Measurements from ENCODE around the gene TWIST2.

Gene TWIST2

DNA sequence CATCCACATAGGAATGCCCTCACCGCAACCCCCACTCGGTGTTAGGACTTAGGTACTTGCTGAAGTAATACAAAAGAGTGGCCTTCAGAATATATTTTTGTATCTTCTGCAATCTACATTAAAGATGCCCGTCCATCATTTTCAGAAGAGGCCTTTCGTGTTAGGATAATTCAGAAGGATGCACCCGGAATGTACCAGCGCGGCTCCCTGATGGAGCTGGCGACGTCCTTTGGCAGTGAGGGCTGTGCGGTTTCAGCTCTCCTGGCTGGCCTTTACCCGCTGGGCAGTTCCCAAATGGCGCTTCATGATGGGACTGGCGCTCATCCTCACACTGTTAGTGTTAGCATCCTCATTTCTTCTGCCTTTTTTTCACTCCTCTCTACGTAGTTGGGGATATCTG is 15.3 kb downstream of the TWIST2 start:
- Histone ChIP-seq H2AFZ (ENCODE audit: low read length) (no peak overlapping the region), H3K4me3 (ENCODE audit: low read depth, low read length, poor library complexity, severe bottlenecking) (no peak overlapping the region), H3K9me3 (ENCODE audit: low read length) (no peaks in the 10 kb centered on the region), H3K4me1 (ENCODE audit: insufficient read depth, low read length, severe bottlenecking) (no peaks in the 10 kb centered on the region), H3K79me2 (ENCODE audit: insufficient read depth, low read length) (no peaks in the 10 kb centered on the region), H3K9ac (ENCODE audit: low read length) (no peak overlapping the region), H3K27ac (ENCODE audit: low read depth, low read length, poor library complexity, severe bottlenecking) (no peak overlapping the region), H3K4me2 (ENCODE audit: low read length) (no peak overlapping the region), H3K36me3 (ENCODE audit: insufficient read depth, low read length) (no peaks in the 10 kb centered on the region), H3K9me2 (ENCODE audit: low read depth, low read length) (no peaks in the 10 kb centered on the region), H4K20me1 (ENCODE audit: insufficient read depth, low read length) (no peaks in the 10 kb centered on the region), H3F3A (ENCODE audit: insufficient read depth, low read length) (no peaks in the 10 kb centered on the region), H3K27me3 (ENCODE audit: insufficient read depth, low read length) (no peaks in the 10 kb centered on the region)
- TF ChIP-seq EZH2 (IDR thresholded peaks at IDR 0.05; ENCODE audit: borderline replicate concordance, low read length), result no peak
- TF ChIP-seq, protein P1, sequence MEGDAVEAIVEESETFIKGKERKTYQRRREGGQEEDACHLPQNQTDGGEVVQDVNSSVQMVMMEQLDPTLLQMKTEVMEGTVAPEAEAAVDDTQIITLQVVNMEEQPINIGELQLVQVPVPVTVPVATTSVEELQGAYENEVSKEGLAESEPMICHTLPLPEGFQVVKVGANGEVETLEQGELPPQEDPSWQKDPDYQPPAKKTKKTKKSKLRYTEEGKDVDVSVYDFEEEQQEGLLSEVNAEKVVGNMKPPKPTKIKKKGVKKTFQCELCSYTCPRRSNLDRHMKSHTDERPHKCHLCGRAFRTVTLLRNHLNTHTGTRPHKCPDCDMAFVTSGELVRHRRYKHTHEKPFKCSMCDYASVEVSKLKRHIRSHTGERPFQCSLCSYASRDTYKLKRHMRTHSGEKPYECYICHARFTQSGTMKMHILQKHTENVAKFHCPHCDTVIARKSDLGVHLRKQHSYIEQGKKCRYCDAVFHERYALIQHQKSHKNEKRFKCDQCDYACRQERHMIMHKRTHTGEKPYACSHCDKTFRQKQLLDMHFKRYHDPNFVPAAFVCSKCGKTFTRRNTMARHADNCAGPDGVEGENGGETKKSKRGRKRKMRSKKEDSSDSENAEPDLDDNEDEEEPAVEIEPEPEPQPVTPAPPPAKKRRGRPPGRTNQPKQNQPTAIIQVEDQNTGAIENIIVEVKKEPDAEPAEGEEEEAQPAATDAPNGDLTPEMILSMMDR (IDR thresholded peaks at IDR 0.05; ENCODE audit: low read length), result no peak

DNA sequence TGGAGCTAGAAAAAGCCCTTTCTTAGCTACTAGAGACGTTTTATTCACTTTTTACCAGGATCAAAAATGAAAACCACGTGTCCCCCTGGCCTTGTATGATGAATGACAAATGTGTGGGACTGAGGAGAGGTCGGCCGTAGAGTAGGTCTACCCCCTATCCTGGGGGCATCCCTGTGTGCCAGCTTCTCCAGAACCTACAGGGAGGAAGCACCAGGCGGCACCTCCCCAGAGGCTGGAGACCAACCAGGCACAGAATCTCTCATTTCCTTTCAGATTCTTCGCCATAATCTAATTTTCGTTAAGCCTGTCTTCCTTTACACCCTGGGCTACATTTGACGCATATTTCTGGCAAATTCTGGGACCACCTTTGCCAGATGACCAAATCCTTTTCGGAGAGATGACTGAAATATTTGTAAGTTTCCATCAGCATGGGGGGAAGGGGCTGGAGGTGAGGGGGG is 15.9 kb downstream of the TWIST2 start:
- no peaks in the 10 kb centered on the region for H4K20me1 ChIP-seq (ENCODE audit: insufficient read depth, low read length)
- H3K4me2 ChIP-seq (ENCODE audit: low read length), result no peak overlapping the region
- no peaks in the 10 kb centered on the region for H3K27me3 ChIP-seq (ENCODE audit: insufficient read depth, low read length)
- H3K9me2 ChIP-seq (ENCODE audit: low read depth, low read length), result no peaks in the 10 kb centered on the region
- no peak overlapping the region for H3K4me3 ChIP-seq (ENCODE audit: low read depth, low read length, poor library complexity, severe bottlenecking)
- H3K9me3 ChIP-seq (ENCODE audit: low read length), result no peaks in the 10 kb centered on the region
- H3K9ac ChIP-seq (ENCODE audit: low read length), result no peak overlapping the region
- no peaks in the 10 kb centered on the region for H3F3A ChIP-seq (ENCODE audit: insufficient read depth, low read length)
- H3K27ac ChIP-seq (ENCODE audit: low read depth, low read length, poor library complexity, severe bottlenecking), result no peak overlapping the region
- H3K4me1 ChIP-seq (ENCODE audit: insufficient read depth, low read length, severe bottlenecking), result no peaks in the 10 kb centered on the region
- TF ChIP-seq, protein P1 (IDR thresholded peaks at IDR 0.05; ENCODE audit: low read length), result no peak
- TF ChIP-seq EZH2 (IDR thresholded peaks at IDR 0.05; ENCODE audit: borderline replicate concordance, low read length), result no peak
- H3K79me2 ChIP-seq (ENCODE audit: insufficient read depth, low read length), result no peaks in the 10 kb centered on the region
- no peak overlapping the region for H2AFZ ChIP-seq (ENCODE audit: low read length)
- no peaks in the 10 kb centered on the region for H3K36me3 ChIP-seq (ENCODE audit: insufficient read depth, low read length)

DNA sequence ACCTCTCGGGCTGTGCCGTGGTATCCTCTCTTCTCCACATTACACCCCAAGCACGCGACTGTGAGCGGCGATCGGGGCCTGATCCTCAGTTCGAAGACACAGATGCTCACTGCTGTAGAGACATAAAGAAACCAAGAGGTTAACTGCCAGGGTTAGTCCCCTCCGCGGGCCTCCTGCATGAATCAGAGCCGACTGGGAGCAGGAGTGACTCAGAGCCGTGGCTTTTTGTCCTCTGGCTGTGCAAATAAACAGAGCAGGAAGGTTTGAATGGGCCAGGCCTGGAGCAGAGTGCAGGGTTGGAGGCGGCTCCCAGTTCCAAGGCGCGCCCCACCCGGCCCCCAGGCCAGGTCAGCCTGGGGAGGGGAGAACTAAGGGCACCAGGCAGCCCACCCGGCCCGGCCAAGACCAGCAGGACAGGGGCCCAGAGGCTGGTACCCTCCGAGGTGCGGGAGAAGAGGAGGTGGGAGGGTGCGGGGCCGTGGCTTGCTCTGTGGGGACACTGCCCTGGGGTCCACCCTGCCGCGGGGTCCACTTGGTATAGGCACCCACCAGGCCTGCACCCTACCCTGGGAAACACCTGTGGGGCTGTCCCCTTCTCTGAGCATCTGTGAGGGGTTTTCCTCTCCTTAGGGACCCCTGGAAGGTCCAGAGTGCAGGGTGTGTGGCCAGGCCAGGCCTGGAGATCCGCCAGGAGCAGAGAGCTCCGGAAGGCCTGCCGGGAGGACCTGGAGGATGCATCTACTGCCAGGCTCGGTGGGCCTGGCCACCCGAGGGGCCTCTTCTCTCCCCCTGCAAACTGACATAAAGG is 16.5 kb downstream of the TWIST2 start:
- TF ChIP-seq, protein P1 (IDR thresholded peaks at IDR 0.05; ENCODE audit: low read length), result no peak
- TF ChIP-seq EZH2 (IDR thresholded peaks at IDR 0.05; ENCODE audit: borderline replicate concordance, low read length), result no peak
- no peaks in the 10 kb centered on the region for H3K36me3 ChIP-seq (ENCODE audit: insufficient read depth, low read length)
- no peaks in the 10 kb centered on the region for H3K9me3 ChIP-seq (ENCODE audit: low read length)
- H3K9ac ChIP-seq (ENCODE audit: low read length), result no peak overlapping the region
- no peak overlapping the region for H3K4me2 ChIP-seq (ENCODE audit: low read length)
- no peak overlapping the region for H3K27ac ChIP-seq (ENCODE audit: low read depth, low read length, poor library complexity, severe bottlenecking)
- no peaks in the 10 kb centered on the region for H3K27me3 ChIP-seq (ENCODE audit: insufficient read depth, low read length)
- no peak overlapping the region for H3K4me3 ChIP-seq (ENCODE audit: low read depth, low read length, poor library complexity, severe bottlenecking)
- no peaks in the 10 kb centered on the region for H3K79me2 ChIP-seq (ENCODE audit: insufficient read depth, low read length)
- no peaks in the 10 kb centered on the region for H3K4me1 ChIP-seq (ENCODE audit: insufficient read depth, low read length, severe bottlenecking)
- no peaks in the 10 kb centered on the region for H3F3A ChIP-seq (ENCODE audit: insufficient read depth, low read length)
- H3K9me2 ChIP-seq (ENCODE audit: low read depth, low read length), result no peaks in the 10 kb centered on the region
- no peaks in the 10 kb centered on the region for H4K20me1 ChIP-seq (ENCODE audit: insufficient read depth, low read length)
- no peak overlapping the region for H2AFZ ChIP-seq (ENCODE audit: low read length)

Data from OCI-LY1 (cell line).